Motor neuron (in vitro differentiated cells): ENCODE measurements around the gene TNFSF13B. TPM values are rescaled to one million over a fixed set of nuclear protein-coding genes. Genes with fewer than 3 reads are reported as not detected.

Experiments
- ATAC-seq, 8 experiments: fragments of 200-7000 bp; cut with Tn5 transposase; replicated peaks in 6 of 8; 2 replicates each; pipeline ENCODE4 v1.8.0; 2021; ENCODE audit warnings: mild to moderate bottlenecking in 8 of 8, moderate library complexity in 8 of 8
- H3K27ac ChIP-seq, 2 donors: fragments of 250-450 bp; sonication (Bioruptor Pico); 2 replicates each; pipeline ENCODE4 v1.9.0; 2021; ENCODE audit warnings: antibody characterized with exemption in 2 of 2, mild to moderate bottlenecking in 2 of 2, moderate library complexity in 1 of 2
- H3K4me1 ChIP-seq, 2 donors: fragments of 250-450 bp; sonication (Bioruptor Pico); replicated peaks in 1 of 2; 2 replicates each; pipeline ENCODE4 v1.6.1; 2021; ENCODE audit warnings: antibody characterized with exemption in 2 of 2, mild to moderate bottlenecking in 2 of 2, moderate library complexity in 1 of 2
- H3K4me3 ChIP-seq, 5 donors: fragments of 250-450 bp; sonication (Bioruptor Pico); 2 replicates each; pipeline ENCODE4 v1.9.0; 2021; ENCODE audit warnings: antibody characterized with exemption in 5 of 5, mild to moderate bottlenecking in 5 of 5, moderate library complexity in 4 of 5
- WGBS, 10 experiments: fragments of 450-650 bp; shearing (Covaris generic); methylation state at CpG; one replicate each; pipeline ENCODE4 v1.0.0; 2022; 5-methylcytosine and 5-hydroxymethylcytosine counted together
- in situ Hi-C, 9 experiments: fragments of 400-800 bp; cut with MboI; loops; one replicate each; pipeline ENCODE4 v1.15.0; 2021; ENCODE audit warnings: low sequenced_read_pairs in 9 of 9, low pct_unique_long_range_greater_than_20kb in 2 of 9; ENCODE audit not compliant: unreplicated experiment in 9 of 9
- total RNA-seq, 8 experiments: library from RNA; unstranded; fragments of 300-600 nt; gene quantifications; 2 replicates each; pipeline versions ENCODE4 v1.2.3 to v1.2.4, GENCODE V29; 2022

TNFSF13B gene
- total RNA-seq, 8 experiments from 2014 or later: 0.17 to 3.1 (median 0.73) TPM

GRCh38 chr13:108328848-108329247 lies 59.3 kb downstream of the TNFSF13B start:
- no peak for ATAC-seq
- Histone ChIP-seq H3K4me3 (no peak overlapping the region), H3K4me1 (peaks cover 0 to 3% of the 10 kb centered on the region in 2 donors), H3K27ac (no peak overlapping the region)
- in situ Hi-C loops: loop anchor here (10.0 to 25.0 kb wide), 4 partner anchors 176 to 583 kb away; no protein-coding TSS in a partner anchor
- 100% methylated on average over 1 of the region's 1 CpG; no CpG with 5 or more reads in 9 of the 10 experiments for whole genome bisulfite sequencing, 10 experiments

GRCh38 chr13:108332791-108333190 lies 63.3 kb downstream of the TNFSF13B start:
- no peak for ATAC-seq
- WGBS, 10 experiments: 8 to 100% (median 59%) methylated on average over 1 to 5 of the region's 5 CpGs; no CpG with 5 or more reads in 1 of the 10 experiments
- in situ Hi-C loops: loop anchor here in 8 of 9 experiments (25.0 kb wide), 2 partner anchors 555 to 580 kb away; no protein-coding TSS in a partner anchor

GRCh38 chr13:108342369-108343289 lies 73.1 kb downstream of the TNFSF13B start:
- Histone ChIP-seq H3K4me1 (peaks cover 0 to 9% of the 10 kb centered on the region in 2 donors), H3K27ac (no peak overlapping the region), H3K4me3 (no peak overlapping the region)
- peak in 5 of 8 experiments; percentile 38 to 56 (median 40) for ATAC-seq
- WGBS, 10 experiments: 35 to 100% (median 71%) methylated on average over 2 to 7 of the region's 7 CpGs
- in situ Hi-C loops: loop anchor here in 8 of 9 experiments (25.0 kb wide), 2 partner anchors 545 to 570 kb away; no protein-coding TSS in a partner anchor

More at GRCh38 chr13:108332791-108333190, 63.3 kb downstream of the TNFSF13B start:
- no peaks in the 10 kb centered on the region for H3K4me1 ChIP-seq
- H3K27ac ChIP-seq: no peak overlapping the region
- no peak overlapping the region for H3K4me3 ChIP-seq

GRCh38 chr13:108345016-108345415 lies 75.5 kb downstream of the TNFSF13B start:
- in situ Hi-C loops: loop anchor here in 8 of 9 experiments (25.0 kb wide), 2 partner anchors 542 to 567 kb away; no protein-coding TSS in a partner anchor
- ATAC-seq: no peak
- WGBS, 10 experiments: 30 to 100% (median 81%) methylated on average over 1 to 6 of the region's 10 CpGs; no CpG with 5 or more reads in 3 of the 10 experiments
- Histone ChIP-seq H3K27ac (no peak overlapping the region), H3K4me3 (no peak overlapping the region), H3K4me1 (peaks cover 0 to 9% of the 10 kb centered on the region in 2 donors)

- in situ Hi-C loops: loop anchor here in 8 of 9 experiments (25.0 kb wide), 2 partner anchors 541 to 566 kb away; no protein-coding TSS in a partner anchor
Measured at GRCh38 chr13:108346376-108346775, 76.9 kb downstream of the TNFSF13B start.

GRCh38 chr13:108349269-108349668 lies 79.8 kb downstream of the TNFSF13B start:
- no peak for ATAC-seq
- WGBS, 10 experiments: 0 to 88% (median 50%) methylated on average over 1 of the region's 1 CpG; no CpG with 5 or more reads in 1 of the 10 experiments
- H3K27ac ChIP-seq: no peak overlapping the region
- peaks cover 0 to 9% of the 10 kb centered on the region in 2 donors for H3K4me1 ChIP-seq
- no peak overlapping the region for H3K4me3 ChIP-seq
- in situ Hi-C loops: loop anchor here in 8 of 9 experiments (25.0 kb wide), 2 partner anchors 538 to 563 kb away; no protein-coding TSS in a partner anchor

More at GRCh38 chr13:108346376-108346775, 76.9 kb downstream of the TNFSF13B start:
- H3K4me1 ChIP-seq: peaks cover 0 to 9% of the 10 kb centered on the region in 2 donors
- WGBS, 10 experiments: 14 to 100% (median 66%) methylated on average over 1 to 8 of the region's 8 CpGs; no CpG with 5 or more reads in 1 of the 10 experiments
- ATAC-seq: peak in 2 of 8 experiments; percentile 25 to 71
- no peak overlapping the region for H3K4me3 ChIP-seq
- no peak overlapping the region for H3K27ac ChIP-seq

- ATAC-seq: no peak
- in situ Hi-C loops: no loop called here
- Histone ChIP-seq H3K4me1 (peaks cover 0 to 9% of the 10 kb centered on the region in 2 donors), H3K27ac (no peak overlapping the region), H3K4me3 (no peak overlapping the region)
- 44 to 100% (median 80%) methylated on average over 1 to 8 of the region's 9 CpGs; no CpG with 5 or more reads in 3 of the 10 experiments for WGBS, 10 experiments
Measured at GRCh38 chr13:108350579-108350978, 81.1 kb downstream of the TNFSF13B start.

GRCh38 chr13:108352599-108352998 lies 83.1 kb downstream of the TNFSF13B start:
- no peak for ATAC-seq
- Histone ChIP-seq H3K4me3 (no peak overlapping the region), H3K27ac (no peak overlapping the region), H3K4me1 (no peaks in the 10 kb centered on the region)
- 0 to 100% (median 62%) methylated on average over 1 to 3 of the region's 3 CpGs; no CpG with 5 or more reads in 2 of the 10 experiments for WGBS, 10 experiments
- in situ Hi-C loops: no loop called here

GRCh38 chr13:108357228-108357627 lies 87.7 kb downstream of the TNFSF13B start:
- Histone ChIP-seq H3K27ac (no peak overlapping the region), H3K4me1 (no peaks in the 10 kb centered on the region), H3K4me3 (no peak overlapping the region)
- no peak for ATAC-seq
- 46 to 100% (median 94%) methylated on average over 2 to 3 of the region's 3 CpGs for WGBS, 10 experiments
- in situ Hi-C loops: no loop called here

Other genes with a start within 250 kb of the TNFSF13B start
- gene LIG4, start 54.2 kb upstream of the TNFSF13B start, total RNA-seq: 10 to 100 TPM; 11.6 to 24.3 (median 20.3) TPM
- 10 to 100 TPM in 6 of 8 experiments, 1 to 10 TPM in 2; 6.6 to 12.6 (median 10.6) TPM for gene ABHD13, start 51.3 kb upstream of the TNFSF13B start, total RNA-seq